Astrocyte (in vitro differentiated cells and primary cell): ENCODE results near the gene NDUFA3. TPM values are rescaled to one million over a fixed set of nuclear protein-coding genes. Genes with fewer than 3 reads are reported as not detected.

ENCODE experiments used
- DNase-seq: peaks from one replicate; pipeline ENCODE4 v3.0.0-alpha.2; 2010; ENCODE audit warnings: low read depth
- FAIRE-seq: peaks from 2 replicates; lab custom pipeline; 2011; peaks lifted over from hg19 to GRCh38; lab: Jason Lieb, UNC
- H2AFZ ChIP-seq: 2 replicates; pipeline ENCODE4 v1.6.0; 2012; ENCODE audit warnings: low read depth, low read length, inconsistent platforms
- H3K27ac ChIP-seq: 2 replicates; pipeline ENCODE4 v1.5.1; 2011; ENCODE audit warnings: low read depth, low read length, inconsistent platforms
- H3K27me3 ChIP-seq: 2 replicates; pipeline ENCODE4 v1.6.0; 2011; ENCODE audit warnings: low read length, inconsistent platforms; ENCODE audit not compliant: insufficient read depth
- H3K36me3 ChIP-seq: 2 replicates; pipeline ENCODE4 v1.5.1; 2011; ENCODE audit warnings: low read length, inconsistent platforms; ENCODE audit not compliant: insufficient read depth
- H3K4me1 ChIP-seq: 2 replicates; pipeline ENCODE4 v1.5.1; 2011; ENCODE audit warnings: low read length, inconsistent platforms; ENCODE audit not compliant: insufficient read depth
- H3K4me2 ChIP-seq: 2 replicates; pipeline ENCODE4 v1.6.0; 2012; ENCODE audit warnings: low read length, inconsistent platforms
- H3K4me3 ChIP-seq: 2 replicates; pipeline ENCODE4 v1.5.1; 2011; ENCODE audit warnings: low read depth, mild to moderate bottlenecking, low read length, inconsistent platforms; ENCODE audit not compliant: insufficient read depth
- H3K79me2 ChIP-seq: 2 replicates; pipeline ENCODE4 v1.6.0; 2012; ENCODE audit warnings: mild to moderate bottlenecking, low read length, inconsistent platforms; ENCODE audit not compliant: insufficient read depth
- H3K9ac ChIP-seq: 2 replicates; pipeline ENCODE4 v1.6.0; 2012; ENCODE audit warnings: mild to moderate bottlenecking, low read length, inconsistent platforms
- H3K9me3 ChIP-seq: 2 replicates; pipeline ENCODE4 v1.5.1; 2012; ENCODE audit warnings: low read depth, mild to moderate bottlenecking, low read length, inconsistent platforms; ENCODE audit not compliant: insufficient read depth
- H4K20me1 ChIP-seq: 2 replicates; pipeline ENCODE4 v1.6.0; 2012; ENCODE audit warnings: low read length, inconsistent platforms; ENCODE audit not compliant: insufficient read depth
- H3K27ac Mint-ChIP-seq: one replicate; pipeline ENCODE4 v1.8.0; 2021; ENCODE audit warnings: mild to moderate bottlenecking, mixed read lengths; ENCODE audit not compliant: unreplicated experiment
- H3K27me3 Mint-ChIP-seq: one replicate; pipeline ENCODE4 v1.8.0; 2021; ENCODE audit warnings: low read depth, mixed read lengths; ENCODE audit not compliant: unreplicated experiment
- H3K36me3 Mint-ChIP-seq: one replicate; pipeline ENCODE4 v1.8.0; 2021; ENCODE audit warnings: low read depth, mixed read lengths; ENCODE audit not compliant: unreplicated experiment
- H3K4me1 Mint-ChIP-seq: one replicate; pipeline ENCODE4 v1.8.0; 2021; ENCODE audit warnings: low read depth, mixed read lengths; ENCODE audit not compliant: unreplicated experiment
- H3K4me3 Mint-ChIP-seq: one replicate; pipeline ENCODE4 v1.8.0; 2021; ENCODE audit warnings: mild to moderate bottlenecking, moderate library complexity, mixed read lengths; ENCODE audit not compliant: unreplicated experiment
- H3K9me3 Mint-ChIP-seq: one replicate; pipeline ENCODE4 v1.8.0; 2021; ENCODE audit warnings: mild to moderate bottlenecking, mixed read lengths; ENCODE audit not compliant: unreplicated experiment
- EZH2 ChIP-seq: IDR thresholded peaks from 2 replicates; pipeline ENCODE4 v1.6.1; 2012; ENCODE audit warnings: mild to moderate bottlenecking, low read length, inconsistent platforms; ENCODE audit not compliant: insufficient read depth
- total RNA-seq: library from RNA; stranded (reverse); gene quantifications from 2 replicates; pipeline ENCODE4 v1.2.1, GENCODE V29; 2021
- TF ChIP-seq, protein P1 (sequence below): IDR thresholded peaks from 2 replicates; pipeline ENCODE4 v1.5.1; 2011; ENCODE audit warnings: low read depth, mild to moderate bottlenecking, inconsistent platforms, low read length, moderate library complexity; ENCODE audit not compliant: insufficient read depth

NDUFA3 gene
- total RNA-seq, 1 donor from 2014 or later, result 99.2 TPM

DNA sequence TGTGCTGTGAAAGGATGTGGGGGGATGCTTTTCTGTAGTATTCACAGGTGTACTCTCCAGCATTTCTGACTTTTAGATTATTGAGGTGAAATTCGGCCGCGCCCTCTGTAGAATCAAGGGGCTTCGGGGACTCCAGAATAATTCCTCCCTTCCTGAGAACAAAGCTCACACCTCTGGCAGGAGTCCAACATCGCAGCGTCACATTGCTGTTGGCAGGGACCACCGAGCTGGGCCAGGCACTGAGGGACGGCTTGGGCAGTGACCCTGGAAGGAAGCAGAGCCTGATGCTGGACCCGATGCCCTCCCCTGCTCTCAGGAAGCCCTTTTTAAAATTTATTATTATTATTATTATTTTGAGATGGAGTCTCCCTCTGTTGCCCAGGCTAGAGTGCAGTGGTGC is 27.8 kb upstream of the NDUFA3 start:
- H3K36me3 Mint-ChIP-seq, result peaks cover 1% of the 10 kb centered on the region
- H3K4me1 Mint-ChIP-seq, result no peaks in the 10 kb centered on the region
- Histone ChIP-seq H3K4me3 (no peak overlapping the region), H3K79me2 (no peaks in the 10 kb centered on the region), H3K27me3 (no peaks in the 10 kb centered on the region), H2AFZ (no peak overlapping the region), H4K20me1 (no peaks in the 10 kb centered on the region), H3K9me3 (no peaks in the 10 kb centered on the region), H3K4me1 (no peaks in the 10 kb centered on the region), H3K9ac (no peak overlapping the region), H3K4me2 (no peak overlapping the region), H3K27ac (no peak overlapping the region), H3K36me3 (no peaks in the 10 kb centered on the region)
- no peaks in the 10 kb centered on the region for H3K9me3 Mint-ChIP-seq
- DNase-seq, result no peak
- no peak for FAIRE-seq
- H3K27ac Mint-ChIP-seq, result no peak overlapping the region
- no peak overlapping the region for H3K4me3 Mint-ChIP-seq
- TF ChIP-seq EZH2, result no peak
- TF ChIP-seq, protein P1, sequence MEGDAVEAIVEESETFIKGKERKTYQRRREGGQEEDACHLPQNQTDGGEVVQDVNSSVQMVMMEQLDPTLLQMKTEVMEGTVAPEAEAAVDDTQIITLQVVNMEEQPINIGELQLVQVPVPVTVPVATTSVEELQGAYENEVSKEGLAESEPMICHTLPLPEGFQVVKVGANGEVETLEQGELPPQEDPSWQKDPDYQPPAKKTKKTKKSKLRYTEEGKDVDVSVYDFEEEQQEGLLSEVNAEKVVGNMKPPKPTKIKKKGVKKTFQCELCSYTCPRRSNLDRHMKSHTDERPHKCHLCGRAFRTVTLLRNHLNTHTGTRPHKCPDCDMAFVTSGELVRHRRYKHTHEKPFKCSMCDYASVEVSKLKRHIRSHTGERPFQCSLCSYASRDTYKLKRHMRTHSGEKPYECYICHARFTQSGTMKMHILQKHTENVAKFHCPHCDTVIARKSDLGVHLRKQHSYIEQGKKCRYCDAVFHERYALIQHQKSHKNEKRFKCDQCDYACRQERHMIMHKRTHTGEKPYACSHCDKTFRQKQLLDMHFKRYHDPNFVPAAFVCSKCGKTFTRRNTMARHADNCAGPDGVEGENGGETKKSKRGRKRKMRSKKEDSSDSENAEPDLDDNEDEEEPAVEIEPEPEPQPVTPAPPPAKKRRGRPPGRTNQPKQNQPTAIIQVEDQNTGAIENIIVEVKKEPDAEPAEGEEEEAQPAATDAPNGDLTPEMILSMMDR, result no peak
- peaks cover 12% of the 10 kb centered on the region for H3K27me3 Mint-ChIP-seq

DNA sequence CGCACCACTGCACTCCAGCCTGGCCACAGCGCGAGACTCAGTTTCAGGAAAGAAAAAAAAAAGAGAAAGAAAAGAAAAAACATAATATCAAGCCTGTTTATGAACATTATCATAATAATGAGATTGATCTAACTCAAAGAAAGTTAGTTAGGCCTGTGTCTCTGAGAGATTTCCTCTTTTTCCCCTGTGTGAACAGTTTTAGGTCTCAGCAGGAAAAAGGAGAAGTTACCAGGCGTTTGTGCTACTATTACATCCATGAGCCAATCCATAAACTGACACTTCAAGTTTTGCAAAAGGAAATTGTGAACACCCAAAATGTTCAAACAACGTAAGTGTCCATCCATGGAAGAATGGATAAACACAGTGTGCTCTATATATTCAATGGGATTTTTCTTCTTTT is 25.3 kb upstream of the NDUFA3 start:
- Histone ChIP-seq H3K9ac (no peak overlapping the region), H3K4me3 (no peak overlapping the region), H3K4me2 (no peak overlapping the region), H3K9me3 (peaks cover 6% of the 10 kb centered on the region), H3K4me1 (no peaks in the 10 kb centered on the region), H3K27ac (no peak overlapping the region), H4K20me1 (no peaks in the 10 kb centered on the region), H3K79me2 (no peaks in the 10 kb centered on the region), H3K36me3 (no peaks in the 10 kb centered on the region), H3K27me3 (no peaks in the 10 kb centered on the region), H2AFZ (no peak overlapping the region)
- Mint-ChIP-seq H3K4me3 (no peak overlapping the region), H3K27me3 (peaks cover 8% of the 10 kb centered on the region), H3K9me3 (peaks cover 4% of the 10 kb centered on the region), H3K27ac (no peak overlapping the region), H3K36me3 (peaks cover 1% of the 10 kb centered on the region), H3K4me1 (no peaks in the 10 kb centered on the region)
- FAIRE-seq, result no peak
- no peak for TF ChIP-seq EZH2
- TF ChIP-seq, protein P1, result no peak
- DNase-seq, result no peak

DNA sequence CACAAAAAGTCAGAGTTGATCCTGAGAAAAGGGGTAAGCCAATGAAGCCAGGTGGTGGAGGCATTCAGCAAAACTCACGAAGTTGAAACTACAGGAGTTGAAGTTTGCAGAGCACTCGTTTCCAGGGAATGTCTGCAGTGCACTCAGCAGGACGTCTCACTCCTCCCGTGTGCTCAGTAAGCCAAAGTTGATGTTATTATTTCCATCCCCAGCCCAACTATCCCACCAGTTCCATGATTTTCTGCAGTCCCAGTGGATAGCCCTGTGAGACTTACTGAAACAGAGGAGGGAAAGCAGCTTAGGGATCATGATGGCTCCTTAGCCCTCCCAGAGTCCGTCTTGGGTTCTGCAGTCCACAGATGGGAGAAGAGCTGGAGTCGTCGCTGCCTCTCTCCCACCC is 21.6 kb upstream of the NDUFA3 start, which contains the start of gene TARM1:
TSS of gene TARM1 (minus strand) at position 334 of the 400 bp plus-strand sequence. CDS start at position 309, 25 bp downstream.
- no peak within 1 kb of the TSS for H3K4me3 Mint-ChIP-seq

More for the DNA sequence above, 21.6 kb upstream of the NDUFA3 start, which contains the start of gene TARM1:
- no peak within 1 kb of the TSS for H3K9ac ChIP-seq
- no peaks in the 10 kb centered on the region for H3K79me2 ChIP-seq
- no peak for DNase-seq
- TF ChIP-seq, protein P1, result no peak
- TF ChIP-seq EZH2, result no peak
- peaks cover 9% of the 10 kb centered on the region for H3K9me3 ChIP-seq
- no peak for FAIRE-seq
- no peaks in the 10 kb centered on the region for H3K4me1 Mint-ChIP-seq
- H3K4me3 ChIP-seq, result no peak within 1 kb of the TSS
- H3K36me3 Mint-ChIP-seq, result no peaks in the 10 kb centered on the region
- H3K4me2 ChIP-seq, result no peak within 1 kb of the TSS
- no peak within 1 kb of the TSS for H3K27ac ChIP-seq
- H3K9me3 Mint-ChIP-seq, result peaks cover 4% of the 10 kb centered on the region
- no peaks in the 10 kb centered on the region for H4K20me1 ChIP-seq
- H3K36me3 ChIP-seq, result no peaks in the 10 kb centered on the region
- no peak within 1 kb of the TSS for H3K27ac Mint-ChIP-seq
- H3K27me3 Mint-ChIP-seq, result peaks cover 8% of the 10 kb centered on the region
- no peaks in the 10 kb centered on the region for H3K27me3 ChIP-seq
- H2AFZ ChIP-seq, result no peak within 1 kb of the TSS
- no peaks in the 10 kb centered on the region for H3K4me1 ChIP-seq
